CD4-positive, alpha-beta T cell (primary cell): Measurements from ENCODE around the gene PTPRN2. TPM values are rescaled to one million over a fixed set of nuclear protein-coding genes. Genes with fewer than 3 reads are reported as not detected.

Experiments
- ATAC-seq: fragments of 200-7000 bp; cut with Tn5 transposase; one replicate; pipeline ENCODE4 v1.10.0; 2022; ENCODE audit warnings: mild to moderate bottlenecking; ENCODE audit not compliant: poor library complexity
- CTCF ChIA-PET: fragments of 350-600 bp; sonication (Branson Sonifier 250); formaldehyde crosslinking; loops from one replicate; lab custom pipeline; 2021; ENCODE audit warnings: antibody characterized with exemption, inconsistent platforms; lab: Charles Lee
- POLR2A ChIA-PET: fragments of 350-600 bp; sonication (Branson Sonifier 250); formaldehyde crosslinking; loops from one replicate; lab custom pipeline; 2021; ENCODE audit warnings: antibody characterized with exemption, inconsistent platforms; lab: Charles Lee
- DNase-seq, 14 experiments: peaks; one replicate each; pipeline ENCODE4 v3.0.0-alpha.2; 2013 to 2020; ENCODE audit warnings: mixed read lengths in 2 of 14
- H3K27ac ChIP-seq, 2 donors: one replicate each; pipeline versions ENCODE4 v1.5.1 to v1.7.0; 2013; ENCODE audit warnings: low read length in 2 of 2, low read depth in 1 of 2, mild to moderate bottlenecking in 1 of 2
- H3K27me3 ChIP-seq, 2 experiments: 1 replicate in 1 of 2; 2 replicates in 1 of 2; pipeline versions ENCODE4 v1.6.1 to v1.7.0; 2013; ENCODE audit warnings: low read length in 2 of 2, control low read depth in 1 of 2, mild to moderate bottlenecking in 1 of 2, moderate library complexity in 1 of 2; ENCODE audit not compliant: insufficient read depth in 2 of 2, control insufficient read depth in 1 of 2
- H3K36me3 ChIP-seq: one replicate; pipeline ENCODE4 v1.6.1; 2013; ENCODE audit warnings: low read length, control low read depth; ENCODE audit not compliant: insufficient read depth
- H3K4me1 ChIP-seq: one replicate; pipeline ENCODE4 v1.6.1; 2013; ENCODE audit warnings: low read length, control low read depth; ENCODE audit not compliant: insufficient read depth
- H3K4me3 ChIP-seq: one replicate; pipeline ENCODE4 v1.5.1; 2013; ENCODE audit warnings: mild to moderate bottlenecking, low read length, moderate library complexity
- H3K9me3 ChIP-seq, 2 experiments: 1 replicate in 1 of 2; 2 replicates in 1 of 2; pipeline versions ENCODE4 v1.6.1 to v1.7.0; 2013; ENCODE audit warnings: low read length in 2 of 2, mild to moderate bottlenecking in 2 of 2, control low read depth in 1 of 2, moderate library complexity in 1 of 2; ENCODE audit not compliant: control insufficient read depth in 1 of 2, insufficient read depth in 1 of 2
- H3K27ac Mint-ChIP-seq: one replicate; pipeline ENCODE4 v1.8.0; 2020; ENCODE audit warnings: mixed read lengths
- H3K27me3 Mint-ChIP-seq: one replicate; pipeline ENCODE4 v1.8.0; 2021; ENCODE audit warnings: mixed read lengths
- H3K36me3 Mint-ChIP-seq: one replicate; pipeline ENCODE4 v1.8.0; 2021; ENCODE audit warnings: low read depth, mixed read lengths
- H3K4me1 Mint-ChIP-seq: one replicate; pipeline ENCODE4 v1.8.0; 2021; ENCODE audit warnings: low read depth, mixed read lengths
- H3K4me3 Mint-ChIP-seq: one replicate; pipeline ENCODE4 v1.8.0; 2020; ENCODE audit warnings: mild to moderate bottlenecking, mixed read lengths
- H3K9me3 Mint-ChIP-seq: one replicate; pipeline ENCODE4 v1.8.0; 2020; ENCODE audit warnings: mixed read lengths
- CTCF ChIP-seq: fragments of 200-600 bp; IDR thresholded peaks from one replicate; pipeline ENCODE4 v1.8.0; 2022; ENCODE audit warnings: antibody characterized with exemption, mild to moderate bottlenecking
- intact Hi-C, 2 experiments: fragments of 100-400 bp; cut with DNase I in 1 of 2; cut with micrococcal nuclease in 1 of 2; formaldehyde crosslinking; loops; one replicate each; pipeline versions ENCODE4 v1.15.1 to v1.9.0; 2023 to 2025; cut with DNase I, micrococcal nuclease
- total RNA-seq, 174 experiments: library from RNA in 2 of 174; stranded (reverse) in 2 of 174; gene quantifications; one replicate each; pipeline ENCODE4 v1.2.3 and lab custom pipeline; 2021 to 2026

PTPRN2 gene
- total RNA-seq, 2 experiments from 2014 or later, result 0.34 to 0.44 TPM

GRCh38 chr7:157961731-157962457 lies 625.7 kb downstream of the PTPRN2 start:
- Mint-ChIP-seq H3K27ac (no peak overlapping the region), H3K27me3 (peaks cover 56% of the 10 kb centered on the region), H3K4me1 (no peaks in the 10 kb centered on the region), H3K4me3 (no peak overlapping the region), H3K36me3 (no peaks in the 10 kb centered on the region), H3K9me3 (peaks cover 3% of the 10 kb centered on the region)
- Histone ChIP-seq H3K4me1 (no peaks in the 10 kb centered on the region), H3K27me3 (peaks cover 0 to 2% of the 10 kb centered on the region in 2 experiments), H3K9me3 (peaks cover 0 to 4% of the 10 kb centered on the region in 2 experiments), H3K27ac (no peak overlapping the region), H3K36me3 (no peaks in the 10 kb centered on the region), H3K4me3 (no peak overlapping the region)
- ChIA-PET CTCF (no interaction called here), POLR2A (no interaction called here)
- intact Hi-C loops, result no loop called here
- ATAC-seq (no peak), DNase-seq (no peak)
- no peak for TF ChIP-seq CTCF

- Histone ChIP-seq H3K4me3 (no peak overlapping the region), H3K36me3 (no peaks in the 10 kb centered on the region), H3K4me1 (no peaks in the 10 kb centered on the region), H3K27ac (no peak overlapping the region), H3K9me3 (peaks cover 0 to 5% of the 10 kb centered on the region in 2 experiments), H3K27me3 (no peaks in the 10 kb centered on the region)
- intact Hi-C loops, result no loop called here
- ChIA-PET POLR2A (no interaction called here), CTCF (no interaction called here)
- no peak for ATAC-seq
- H3K4me3 Mint-ChIP-seq, result no peak overlapping the region
- DNase-seq, result no peak
- H3K9me3 Mint-ChIP-seq, result peaks cover 3% of the 10 kb centered on the region
- peaks cover 43% of the 10 kb centered on the region for H3K27me3 Mint-ChIP-seq
- H3K36me3 Mint-ChIP-seq, result no peaks in the 10 kb centered on the region
- TF ChIP-seq CTCF, result no peak
- no peak overlapping the region for H3K27ac Mint-ChIP-seq
- no peaks in the 10 kb centered on the region for H3K4me1 Mint-ChIP-seq
Observed at GRCh38 chr7:157955348-157955999, 632.1 kb downstream of the PTPRN2 start.

GRCh38 chr7:157954901-157955300 lies 632.7 kb downstream of the PTPRN2 start:
- H3K9me3 ChIP-seq, result peaks cover 0 to 5% of the 10 kb centered on the region in 2 experiments
- H3K27ac Mint-ChIP-seq, result no peak overlapping the region
- H3K27me3 Mint-ChIP-seq, result peaks cover 39% of the 10 kb centered on the region
- peaks cover 3% of the 10 kb centered on the region for H3K9me3 Mint-ChIP-seq
- ATAC-seq (no peak), DNase-seq (no peak)
- H3K36me3 Mint-ChIP-seq, result no peaks in the 10 kb centered on the region
- H3K4me1 Mint-ChIP-seq, result no peaks in the 10 kb centered on the region
- H3K36me3 ChIP-seq, result no peaks in the 10 kb centered on the region
- TF ChIP-seq CTCF, result no peak
- H3K27me3 ChIP-seq, result no peaks in the 10 kb centered on the region
- no peak overlapping the region for H3K4me3 Mint-ChIP-seq
- no peak overlapping the region for H3K27ac ChIP-seq
- H3K4me1 ChIP-seq, result no peaks in the 10 kb centered on the region
- intact Hi-C loops, result no loop called here
- ChIA-PET CTCF (no interaction called here), POLR2A (no interaction called here)
- H3K4me3 ChIP-seq, result no peak overlapping the region
